ENCODE data around the gene IQCM.

IQCM gene, protein sequence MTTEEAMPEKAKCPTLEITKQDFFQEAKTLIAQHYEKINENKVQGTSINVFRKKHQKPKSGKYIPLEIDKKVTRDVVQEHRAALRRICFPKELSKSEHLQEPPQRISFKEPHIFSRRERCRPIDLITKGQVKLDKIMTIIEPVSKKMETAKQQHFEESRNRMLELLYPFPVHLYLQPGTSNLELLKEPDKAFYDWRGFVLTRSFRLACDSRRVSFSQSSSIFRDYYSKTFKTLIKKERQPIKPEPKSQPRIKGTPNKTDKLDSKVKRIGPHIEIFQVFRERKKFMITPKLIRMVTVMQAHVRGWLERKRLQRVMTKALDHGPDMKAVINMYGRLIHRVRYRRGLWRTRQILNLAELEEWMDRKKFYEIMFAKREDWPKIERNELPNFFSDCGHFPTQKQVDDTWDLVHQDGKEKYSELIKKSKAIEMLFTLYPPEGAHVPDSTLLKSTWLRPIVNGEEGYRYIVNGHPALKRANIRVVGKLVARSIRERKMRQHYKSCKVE

GRCh38 chr4:149815743-149816142 lies at the start of gene IQCM:
TSS of gene IQCM (minus strand) at chr4:149815843. CDS start at chr4:149742691, 73,152 bp downstream.
- no peak for DNase-seq (ENCODE audit: low read depth in 2 of 3, low spot score in 2 of 3)

GRCh38 chr4:149857446-149857845 lies 41.8 kb upstream of the IQCM start:
- DNase-seq (ENCODE audit: low read depth in 2 of 3, low spot score in 2 of 3) = no peak

DNA sequence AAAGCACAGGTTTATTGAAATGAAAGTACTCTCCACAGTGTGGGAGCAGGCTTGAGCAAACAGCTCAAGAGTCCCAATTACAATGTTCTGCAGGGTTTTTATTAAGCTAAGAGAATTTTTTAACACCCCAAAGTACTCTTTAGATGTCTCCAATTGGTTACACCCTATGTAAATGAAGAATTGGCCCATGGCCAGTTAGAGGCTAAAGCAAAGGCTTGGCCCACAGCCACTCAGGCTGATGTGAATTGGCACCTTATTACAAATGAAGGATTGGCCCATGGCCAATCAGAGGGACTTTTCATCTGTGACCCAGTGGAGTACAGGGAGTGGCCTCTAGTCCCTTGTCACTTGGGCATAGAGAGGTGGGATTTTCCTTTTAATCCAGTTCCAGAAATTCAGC lies 30.1 kb upstream of the IQCM start:
- DNase-seq (ENCODE audit: low read depth in 2 of 3, low spot score in 2 of 3) = no peak

- DNase-seq (ENCODE audit: low read depth in 2 of 3, low spot score in 2 of 3) = no peak
These were observed 26.0 kb upstream of the IQCM start for GRCh38 chr4:149841686-149842085.

GRCh38 chr4:149838036-149838435 lies 22.4 kb upstream of the IQCM start:
- DNase-seq (ENCODE audit: low read depth in 2 of 3, low spot score in 2 of 3) = no peak

- DNase-seq (ENCODE audit: low read depth in 2 of 3, low spot score in 2 of 3) = no peak
These were observed 20.9 kb upstream of the IQCM start for GRCh38 chr4:149836546-149836945.

DNA sequence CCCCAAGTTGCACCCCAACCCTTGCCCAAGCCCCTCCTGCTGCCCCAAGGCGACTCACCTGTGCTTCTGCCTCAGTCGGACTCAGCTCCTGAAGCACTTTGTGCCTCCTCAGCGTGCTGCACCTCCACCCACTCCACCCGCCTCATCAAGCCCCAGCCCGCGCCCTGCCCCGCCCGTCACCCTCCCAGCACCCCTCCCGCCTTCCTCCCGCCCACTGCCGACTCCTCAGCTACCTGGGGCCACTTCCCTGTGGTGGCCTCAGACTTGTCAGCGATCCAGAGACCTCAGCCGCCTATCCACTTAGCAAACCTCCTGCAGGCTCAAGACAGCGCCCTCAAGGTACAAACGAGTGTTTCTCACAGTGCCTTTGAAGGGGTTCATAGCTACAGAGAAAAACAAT lies 19.6 kb upstream of the IQCM start:
- no peak for DNase-seq (ENCODE audit: low read depth in 2 of 3, low spot score in 2 of 3)

- DNase-seq (ENCODE audit: low read depth in 2 of 3, low spot score in 2 of 3) = no peak
These were observed 16.1 kb upstream of the IQCM start for GRCh38 chr4:149831656-149832208.

- no peak for DNase-seq (ENCODE audit: low read depth in 2 of 3, low spot score in 2 of 3)
These were observed 15.2 kb upstream of the IQCM start for GRCh38 chr4:149830823-149831222.

DNA sequence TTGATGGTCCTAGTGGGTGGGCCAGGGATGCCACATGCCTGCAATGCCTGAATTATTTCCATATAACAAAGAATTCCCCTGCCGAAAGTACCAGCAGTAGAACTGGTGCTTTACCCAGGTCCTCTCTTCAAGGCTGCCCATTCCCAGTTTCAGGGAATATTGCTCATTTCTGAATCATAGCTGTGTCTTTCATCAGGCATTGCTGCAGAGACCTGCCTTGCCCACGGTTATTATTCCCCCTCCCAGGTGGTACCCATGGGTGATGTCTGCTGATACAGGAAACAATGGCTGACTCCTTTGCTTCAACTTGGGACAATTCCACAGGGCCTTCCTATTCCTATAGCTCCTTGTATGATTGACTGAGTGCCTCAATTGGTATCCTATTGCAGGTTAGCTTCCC lies 9.7 kb upstream of the IQCM start:
- DNase-seq (ENCODE audit: low read depth in 2 of 3, low spot score in 2 of 3) = no peak

GRCh38 chr4:149823769-149824221 lies 8.2 kb upstream of the IQCM start:
- no peak for DNase-seq (ENCODE audit: low read depth in 2 of 3, low spot score in 2 of 3)

DNA sequence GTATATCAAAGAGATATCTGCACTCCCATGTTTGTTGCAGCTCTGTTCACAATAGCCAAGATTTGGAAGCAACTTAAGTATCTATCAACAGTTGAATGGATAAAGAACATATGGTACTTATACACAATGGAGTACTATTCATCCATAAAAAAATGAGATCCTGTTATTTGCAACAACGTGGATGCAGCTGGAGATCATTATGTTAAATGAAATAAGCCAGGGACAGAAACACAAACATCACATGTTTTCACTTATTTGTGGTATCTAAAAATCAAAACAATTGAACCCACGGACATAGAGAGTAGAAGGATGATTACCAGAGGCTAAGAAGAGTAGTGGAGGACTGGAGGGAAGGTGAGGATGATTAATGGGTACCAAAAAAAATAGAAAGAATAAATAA lies 14.2 kb downstream of the IQCM start:
- no peak for DNase-seq (ENCODE audit: low read depth in 2 of 3, low spot score in 2 of 3)

- DNase-seq (ENCODE audit: low read depth in 2 of 3, low spot score in 2 of 3) = no peak
These were observed 16.1 kb downstream of the IQCM start for GRCh38 chr4:149799546-149799945.

DNA sequence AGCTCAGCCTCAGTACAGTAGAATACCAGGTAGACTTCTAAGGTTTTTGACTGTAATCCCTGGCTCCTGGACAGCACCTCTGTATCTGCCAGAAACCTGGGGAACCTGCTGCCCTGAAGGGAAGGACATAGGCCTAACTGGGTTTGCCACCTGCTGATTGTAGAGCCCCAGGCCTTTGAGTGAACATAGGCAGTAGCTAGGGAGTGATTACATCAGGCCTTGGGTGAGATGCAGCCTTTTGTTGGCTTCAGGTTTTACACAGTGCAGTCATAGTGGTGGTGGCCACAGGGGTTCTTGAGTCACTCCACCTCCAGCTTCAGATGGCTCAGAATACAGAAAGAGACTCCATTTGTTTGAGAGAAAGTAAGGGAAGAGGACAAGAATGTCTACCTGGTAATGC lies 19.3 kb downstream of the IQCM start:
- no peak for DNase-seq (ENCODE audit: low read depth in 2 of 3, low spot score in 2 of 3)

GRCh38 chr4:149795256-149795655 lies 20.4 kb downstream of the IQCM start:
- no peak for DNase-seq (ENCODE audit: low read depth in 2 of 3, low spot score in 2 of 3)

DNA sequence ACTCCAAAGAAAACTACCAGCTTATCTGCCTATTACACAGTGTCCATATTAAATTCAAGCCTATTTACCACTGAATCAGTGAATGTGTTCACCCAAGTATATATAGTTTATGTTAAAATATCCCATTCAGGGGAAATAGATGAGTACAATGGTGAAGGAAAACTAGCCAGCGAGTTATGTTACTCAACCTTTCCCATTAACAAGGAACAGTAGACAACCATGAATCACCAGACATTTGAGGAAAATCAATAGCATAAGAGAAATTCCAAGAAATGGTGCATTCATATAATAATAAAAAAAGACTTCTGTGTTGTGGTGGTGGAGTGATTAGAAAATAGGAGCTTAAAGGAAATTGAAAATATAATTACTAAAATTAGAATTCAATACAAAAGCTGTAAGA lies 21.3 kb downstream of the IQCM start:
- DNase-seq (ENCODE audit: low read depth in 2 of 3, low spot score in 2 of 3) = no peak

GRCh38 chr4:149793459-149793858 lies 22.2 kb downstream of the IQCM start:
- DNase-seq (ENCODE audit: low read depth in 2 of 3, low spot score in 2 of 3) = no peak

GRCh38 chr4:149791851-149792250 lies 23.8 kb downstream of the IQCM start:
- no peak for DNase-seq (ENCODE audit: low read depth in 2 of 3, low spot score in 2 of 3)

DNA sequence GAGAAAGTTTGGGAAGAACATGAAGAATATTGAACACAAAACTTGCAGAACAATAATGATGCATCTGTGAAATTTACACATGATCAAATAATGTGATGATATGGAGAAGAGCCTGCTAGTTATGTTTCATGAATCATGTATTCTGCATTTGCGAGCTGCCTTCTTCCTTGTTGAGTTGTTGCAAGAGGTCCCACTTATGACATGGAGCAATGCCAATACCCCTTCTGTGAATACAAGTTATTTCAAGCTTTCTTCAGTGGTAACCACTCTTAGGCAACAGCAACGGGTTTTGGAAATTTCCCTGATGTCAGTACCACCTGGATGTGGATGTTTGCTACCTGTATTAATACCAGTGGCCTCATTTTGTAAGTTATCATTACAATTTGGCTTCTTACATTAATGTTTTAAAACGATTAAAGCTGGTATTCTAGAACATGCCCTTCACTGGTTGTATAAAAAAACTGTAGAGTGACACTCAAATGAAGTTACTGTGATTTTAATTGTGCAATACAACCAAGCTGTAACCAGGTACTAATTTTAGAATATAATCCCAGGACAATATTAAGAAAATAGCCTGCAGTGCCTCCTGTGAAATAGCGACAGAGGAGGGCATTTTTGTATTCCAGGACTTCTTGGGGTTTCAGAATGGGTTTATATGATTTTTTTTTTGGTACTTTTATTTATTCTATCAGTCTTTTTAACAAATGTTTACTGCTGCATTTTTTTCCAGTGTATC lies 25.3 kb downstream of the IQCM start:
- no peak for DNase-seq (ENCODE audit: low read depth in 2 of 3, low spot score in 2 of 3)

DNA sequence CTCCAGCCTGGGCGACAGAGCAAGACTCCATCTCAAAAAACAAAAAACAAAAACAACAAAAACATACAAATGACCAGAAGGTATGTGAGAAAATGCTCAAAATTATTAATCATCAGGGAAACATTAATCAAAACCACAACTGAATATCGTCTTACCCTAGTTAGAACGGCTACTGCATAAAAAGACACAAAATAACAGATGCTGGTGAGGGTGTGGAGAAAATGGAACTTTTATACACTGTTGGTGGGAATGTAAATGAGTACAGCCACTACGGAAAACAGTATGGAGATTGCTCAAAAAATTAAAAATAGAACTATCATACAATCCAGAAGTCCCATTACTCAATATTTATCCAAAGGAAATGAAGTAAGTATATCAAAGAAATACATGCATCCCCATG lies 27.3 kb downstream of the IQCM start:
- no peak for DNase-seq (ENCODE audit: low read depth in 2 of 3, low spot score in 2 of 3)

GRCh38 chr4:149785696-149786431 lies 29.8 kb downstream of the IQCM start:
- no peak for DNase-seq (ENCODE audit: low read depth in 2 of 3, low spot score in 2 of 3)
